HG02885 (cell line): ENCODE data around the gene PGM2L1.
"Not testable (repeated sequence)": the region's sequence is repeated elsewhere in the genome, so short reads cannot be mapped to it uniquely, and the experiment has no call there.

Source experiments
- ATAC-seq: cut with Tn5 transposase; IDR thresholded peaks from one replicate; pipeline ENCODE4 v1.9.1; 2021; ENCODE audit warnings: mild to moderate bottlenecking; ENCODE audit not compliant: unreplicated experiment, poor library complexity

PGM2L1 gene

GRCh38 chr11:74398244-74399159 lies at the start of gene PGM2L1:
PGM2L1 (minus strand) TSS chr11:74398433; CDS start chr11:74398161, 272 bp downstream.
- peak; percentile 95 for ATAC-seq

- ATAC-seq: no peak
Measured at GRCh38 chr11:74447720-74448119, 49.5 kb upstream of the PGM2L1 start.

- ATAC-seq: no peak
Measured at GRCh38 chr11:74446532-74446938, 48.3 kb upstream of the PGM2L1 start.

- ATAC-seq: no peak
Measured at GRCh38 chr11:74444173-74444826, 46.1 kb upstream of the PGM2L1 start.

GRCh38 chr11:74443071-74443864 lies 45.0 kb upstream of the PGM2L1 start:
- ATAC-seq: no peak

- ATAC-seq: no peak
Measured at GRCh38 chr11:74442636-74443035, 44.4 kb upstream of the PGM2L1 start.

- no peak for ATAC-seq
Measured at GRCh38 chr11:74438681-74439080, 40.4 kb upstream of the PGM2L1 start.

- no peak for ATAC-seq
Measured at GRCh38 chr11:74437441-74438042, 39.3 kb upstream of the PGM2L1 start.

GRCh38 chr11:74434528-74434927 lies 36.3 kb upstream of the PGM2L1 start:
- no peak for ATAC-seq

- ATAC-seq: no peak
Measured at GRCh38 chr11:74429205-74429604, 31.0 kb upstream of the PGM2L1 start.

GRCh38 chr11:74427384-74427886 lies 29.2 kb upstream of the PGM2L1 start:
- ATAC-seq: no peak

GRCh38 chr11:74425100-74425499 lies 26.9 kb upstream of the PGM2L1 start:
- ATAC-seq: no peak

GRCh38 chr11:74418509-74418895 lies 20.3 kb upstream of the PGM2L1 start:
- no peak for ATAC-seq

GRCh38 chr11:74417860-74418508 lies 19.8 kb upstream of the PGM2L1 start:
- no peak for ATAC-seq

GRCh38 chr11:74417379-74417804 lies 19.2 kb upstream of the PGM2L1 start:
- no peak for ATAC-seq

GRCh38 chr11:74416974-74417373 lies 18.7 kb upstream of the PGM2L1 start:
- ATAC-seq: not testable (repeated sequence)

- no peak for ATAC-seq
Measured at GRCh38 chr11:74412733-74413359, 14.6 kb upstream of the PGM2L1 start.

GRCh38 chr11:74412321-74412720 lies 14.1 kb upstream of the PGM2L1 start:
- ATAC-seq: no peak

GRCh38 chr11:74409633-74410032 lies 11.4 kb upstream of the PGM2L1 start:
- ATAC-seq: no peak
